Urinary bladder (tissue), 4 donors: ENCODE measurements around the gene DNASE1L2. TPM values are rescaled to one million over a fixed set of nuclear protein-coding genes. Genes with fewer than 3 reads are reported as not detected.
"Not testable (repeated sequence)": the region's sequence is repeated elsewhere in the genome, so short reads cannot be mapped to it uniquely, and the experiment has no call there.

Experiments used
- DNase-seq: peaks from one replicate; pipeline ENCODE4 v3.0.0-alpha.2; 2015; ENCODE audit errors: extremely low spot score
- H3K27ac ChIP-seq: one replicate; pipeline ENCODE4 v1.5.1; 2013; ENCODE audit warnings: low read depth, mild to moderate bottlenecking, moderate library complexity
- H3K36me3 ChIP-seq: one replicate; pipeline ENCODE4 v1.6.1; 2013; ENCODE audit warnings: mild to moderate bottlenecking, moderate library complexity; ENCODE audit not compliant: insufficient read depth
- H3K4me1 ChIP-seq: one replicate; pipeline ENCODE4 v1.6.1; 2013; ENCODE audit warnings: mild to moderate bottlenecking, moderate library complexity; ENCODE audit not compliant: insufficient read depth
- H3K4me3 ChIP-seq: one replicate; pipeline ENCODE4 v1.5.1; 2013; ENCODE audit warnings: low read depth, low read length
- WGBS: extraction: QIAGEN DNeasy Blood & Tissue Kit; methylation state at CpG from one replicate; pipeline ENCODE4 v1.1.7; 2013; 5-methylcytosine and 5-hydroxymethylcytosine counted together
- polyA plus RNA-seq: library from polyadenylated mRNA; stranded (reverse); fragments of 200-250 nt; gene quantifications from one replicate; pipeline ENCODE4 v1.2.3, GENCODE V29; 2013
- total RNA-seq: library from RNA; depleted of rRNA; stranded (reverse); fragments of >200 nt; gene quantifications from one replicate; pipeline ENCODE4 v1.2.3, GENCODE V29; 2014
- donor health status: healthy with polysubstance abuse.
- donor health status: healthy.

The DNASE1L2 gene
- total and polyA plus RNA-seq, 2 donors, result 0.74 to 0.77 TPM

DNA sequence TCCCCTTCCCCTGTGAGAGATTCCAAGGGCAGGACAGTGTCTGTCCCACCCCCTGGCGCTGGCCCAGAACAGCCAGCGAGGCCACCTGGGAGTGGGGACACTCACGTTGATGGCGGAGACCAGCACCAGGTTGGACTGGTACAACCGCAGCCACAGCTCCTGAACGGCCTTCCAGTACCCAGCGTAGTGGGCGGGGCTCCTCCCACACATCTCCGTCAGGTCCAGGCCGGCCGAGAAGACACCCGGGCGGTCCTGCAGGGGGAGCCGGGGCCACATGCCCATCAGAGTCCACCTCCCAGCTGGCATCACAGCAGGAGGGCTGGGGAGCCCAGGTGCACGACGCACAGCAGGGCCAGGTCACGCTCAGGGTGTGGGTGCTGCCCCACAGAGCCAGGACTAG is 8.1 kb downstream of the DNASE1L2 start:
- 77% methylated on average over 17 of the region's 17 CpGs for WGBS
- H3K27ac ChIP-seq, result no peak overlapping the region
- DNase-seq, result no peak
- H3K4me1 ChIP-seq, result no peaks in the 10 kb centered on the region
- no peak overlapping the region for H3K4me3 ChIP-seq
- H3K36me3 ChIP-seq, result no peaks in the 10 kb centered on the region

DNA sequence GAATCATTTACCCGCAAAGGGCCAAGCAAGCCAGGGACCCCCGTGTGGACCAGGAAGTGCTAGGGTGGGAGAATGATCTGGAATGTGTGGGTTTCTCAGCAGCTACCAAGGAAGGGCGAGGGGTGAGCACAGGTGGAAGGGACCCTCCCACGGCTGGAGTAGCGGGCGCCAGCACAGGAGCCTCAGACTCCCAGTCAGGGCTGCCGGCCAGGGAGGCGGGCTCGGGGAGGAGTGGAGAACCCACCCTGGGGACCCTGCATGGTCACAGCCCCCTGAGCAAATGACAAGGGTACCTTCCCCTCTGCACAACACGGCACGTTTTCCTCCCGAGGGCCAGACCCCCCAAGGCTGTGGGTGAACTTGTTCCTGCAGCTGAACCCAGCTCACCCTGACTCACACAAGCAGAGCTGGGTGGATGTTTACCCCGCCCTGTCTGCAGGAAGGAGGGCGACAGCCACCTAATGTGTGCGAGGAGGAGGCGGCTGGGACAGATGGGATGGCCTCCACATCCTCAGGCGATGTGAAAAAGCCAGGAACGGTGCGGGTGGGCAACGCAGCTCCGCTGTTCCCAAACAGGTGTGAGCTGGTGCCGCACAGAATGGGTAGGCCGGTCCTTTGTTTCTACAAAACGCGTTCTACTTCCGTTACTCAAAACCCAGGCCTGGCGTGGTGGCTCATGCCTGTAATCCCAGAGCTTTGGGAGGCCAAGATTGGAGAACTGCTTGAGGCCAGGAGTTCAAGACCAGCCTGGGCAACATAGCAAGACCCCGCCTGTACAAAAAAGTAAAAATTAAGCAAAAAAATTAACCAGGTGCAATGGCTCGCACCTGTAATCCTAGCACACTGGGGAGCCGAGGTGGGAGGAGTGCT is 8.9 kb downstream of the DNASE1L2 start:
- no peak for DNase-seq
- WGBS, result 95% methylated on average over 30 of the region's 30 CpGs
- Histone ChIP-seq H3K4me1 (no peaks in the 10 kb centered on the region), H3K27ac (no peak overlapping the region), H3K36me3 (no peaks in the 10 kb centered on the region), H3K4me3 (no peak overlapping the region)

DNA sequence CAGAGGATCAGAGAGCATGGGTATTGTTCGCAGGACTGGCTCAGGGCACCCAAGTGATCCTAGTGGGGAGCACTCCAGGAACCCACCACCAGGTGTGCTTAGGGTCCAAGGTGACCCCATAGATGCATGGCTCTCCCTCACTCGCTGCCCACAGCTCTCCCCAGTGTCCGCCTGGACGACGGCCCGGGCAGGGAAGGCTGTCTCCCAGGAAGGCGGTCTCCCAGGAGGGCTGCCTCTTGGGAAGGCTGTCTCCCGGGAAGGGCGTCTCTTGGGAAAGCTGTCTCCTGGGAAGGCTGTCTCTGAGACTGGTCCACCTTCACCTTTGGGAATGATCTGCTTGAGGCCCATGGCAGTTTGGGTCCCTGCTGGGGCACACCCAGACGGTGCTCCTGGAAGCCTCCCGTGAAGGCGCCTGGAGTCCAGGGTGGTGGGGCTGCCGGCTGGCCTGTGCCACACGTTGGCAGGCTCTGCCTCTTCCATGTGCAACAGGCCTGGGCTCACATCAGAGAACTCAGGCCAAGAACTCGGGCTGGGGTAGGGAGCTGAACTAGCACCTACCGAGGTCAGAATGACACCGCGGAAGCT is 10.1 kb downstream of the DNASE1L2 start:
- WGBS, result 92% methylated on average over 18 of the region's 18 CpGs
- DNase-seq, result no peak
- no peaks in the 10 kb centered on the region for H3K36me3 ChIP-seq
- H3K27ac ChIP-seq, result no peak overlapping the region
- H3K4me1 ChIP-seq, result peaks cover 3% of the 10 kb centered on the region
- H3K4me3 ChIP-seq, result no peak overlapping the region

DNA sequence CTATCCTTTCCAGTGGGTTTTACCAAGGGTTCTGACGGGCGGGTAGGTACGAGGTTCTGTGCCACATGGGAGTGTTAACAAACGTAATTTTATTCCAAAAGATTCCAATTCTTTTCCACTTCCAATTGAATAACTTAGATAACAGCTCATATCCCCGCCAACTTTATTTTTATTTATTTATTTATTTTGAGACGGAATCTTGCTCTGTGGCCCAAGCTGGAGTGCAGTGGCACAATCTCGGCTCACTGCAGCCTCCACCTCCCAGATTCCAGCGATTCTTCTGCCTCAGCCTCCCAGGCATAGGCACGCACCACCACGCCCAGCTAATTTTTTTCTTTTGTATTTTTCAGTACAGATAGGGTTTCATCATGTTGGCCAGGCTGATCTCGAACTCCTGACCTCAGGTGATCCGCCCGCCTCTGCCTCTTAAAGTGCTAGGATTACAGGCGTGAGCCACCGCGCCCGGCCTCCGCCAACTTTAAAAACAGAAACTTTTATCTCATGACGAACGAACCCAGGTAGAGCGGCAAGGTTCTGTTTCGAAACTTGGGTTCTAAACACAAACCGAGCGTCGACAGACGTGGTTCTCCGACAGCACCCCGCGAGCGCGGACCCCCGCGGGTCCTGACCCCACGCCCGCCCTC is 14.5 kb downstream of the DNASE1L2 start:
- Histone ChIP-seq H3K27ac (peak overlapping the region; percentile 91), H3K4me1 (peaks cover 3% of the 10 kb centered on the region), H3K36me3 (peaks cover 2% of the 10 kb centered on the region), H3K4me3 (peak overlapping the region; percentile 80)
- no peak for DNase-seq
- 5% methylated on average over 35 of the region's 35 CpGs for WGBS

DNA sequence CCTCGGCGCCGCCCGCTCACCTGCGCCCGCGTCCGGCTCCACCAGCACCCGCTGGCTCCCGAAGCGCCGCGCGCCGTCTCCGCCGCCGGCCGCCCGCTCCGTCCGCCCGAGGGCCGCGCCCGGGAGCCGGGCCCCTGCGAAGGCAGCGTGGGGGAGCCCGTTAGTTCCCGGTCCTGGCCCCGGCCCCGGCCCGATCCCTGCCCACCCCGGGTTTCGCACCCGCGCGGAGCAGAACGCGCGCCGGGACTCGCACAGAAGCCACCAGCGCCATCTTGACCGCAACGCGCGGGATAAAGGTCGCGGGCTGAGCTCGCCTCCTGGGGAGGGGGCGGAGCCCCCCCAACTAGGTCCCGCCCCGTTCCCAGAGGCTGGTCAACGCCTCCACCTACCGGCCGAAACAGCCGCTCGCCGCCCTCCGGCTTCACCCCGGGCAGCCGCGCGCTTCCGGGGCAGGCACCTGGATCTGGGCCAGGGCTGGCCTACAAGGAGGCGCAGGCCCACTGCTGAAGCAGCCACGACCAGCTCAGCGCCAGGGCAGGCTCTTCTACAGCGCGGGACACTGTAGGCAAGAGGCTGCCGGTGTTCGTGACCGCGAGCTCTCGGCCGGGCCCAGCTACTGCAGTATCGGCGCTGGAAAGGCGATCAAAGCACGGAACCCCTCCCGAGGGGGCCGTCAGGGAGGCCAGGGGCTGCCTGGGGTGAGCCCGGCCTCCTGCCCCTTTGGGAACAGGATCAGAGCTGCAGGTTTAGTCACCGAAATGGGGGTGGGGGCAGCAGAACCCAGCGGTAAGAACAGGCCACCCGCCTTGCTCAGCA is 15.3 kb downstream of the DNASE1L2 start, which contains the start of gene ECI1:
TSS of gene ECI1 (minus strand) at position 292 of the 816 bp plus-strand sequence. CDS start at position 271, 21 bp downstream.
- peak within 1 kb of the TSS; percentile 80 for H3K4me3 ChIP-seq
- H3K4me1 ChIP-seq, result peaks cover 3% of the 10 kb centered on the region
- WGBS, result 1% methylated on average over 88 of the region's 88 CpGs
- peak within 1 kb of the TSS; percentile 91 for H3K27ac ChIP-seq
- peak; percentile 64 for DNase-seq
- H3K36me3 ChIP-seq, result peaks cover 3% of the 10 kb centered on the region

DNA sequence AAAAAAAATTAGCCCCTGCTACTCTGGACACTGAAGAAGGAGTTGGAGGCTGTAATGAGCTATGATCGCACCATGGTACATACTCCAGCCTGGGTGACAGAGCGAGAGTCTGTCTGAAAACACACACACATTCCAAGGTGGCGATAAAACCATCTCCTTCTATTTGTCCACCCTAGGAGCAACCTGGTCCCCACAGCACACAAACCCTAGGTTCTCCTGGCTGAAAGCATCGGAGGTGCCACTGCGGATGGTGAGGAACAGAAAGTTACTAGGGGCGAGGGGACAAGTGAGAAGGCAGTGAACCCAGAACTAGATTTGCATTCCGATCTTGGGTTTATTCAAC is 16.5 kb downstream of the DNASE1L2 start:
- no peak overlapping the region for H3K27ac ChIP-seq
- 93% methylated on average over 7 of the region's 7 CpGs for WGBS
- peaks cover 3% of the 10 kb centered on the region for H3K4me1 ChIP-seq
- no peak for DNase-seq
- no peak overlapping the region for H3K4me3 ChIP-seq
- peaks cover 7% of the 10 kb centered on the region for H3K36me3 ChIP-seq

DNA sequence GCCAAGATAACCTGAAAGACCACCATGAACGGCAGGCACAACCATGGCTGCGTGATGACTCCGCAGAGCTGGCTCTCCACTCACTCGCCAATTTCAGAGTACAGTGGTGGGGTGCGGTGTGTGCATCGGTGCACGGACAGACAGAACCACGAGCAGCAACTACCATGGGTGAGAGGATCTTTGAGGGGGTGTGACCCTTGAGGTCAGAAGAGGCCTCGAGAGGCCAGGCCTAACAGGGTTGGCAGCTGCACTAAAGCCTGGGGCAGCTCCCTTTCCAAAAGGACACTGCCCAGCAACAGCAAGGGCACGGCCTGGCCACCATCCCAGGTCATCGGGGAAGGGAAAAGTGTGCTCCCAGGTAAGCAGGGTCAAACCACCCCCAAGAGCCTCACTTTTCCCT is 17.0 kb downstream of the DNASE1L2 start:
- peaks cover 7% of the 10 kb centered on the region for H3K36me3 ChIP-seq
- no peak overlapping the region for H3K27ac ChIP-seq
- no peak overlapping the region for H3K4me3 ChIP-seq
- H3K4me1 ChIP-seq, result peaks cover 3% of the 10 kb centered on the region
- no peak for DNase-seq
- 84% methylated on average over 11 of the region's 11 CpGs for WGBS

DNA sequence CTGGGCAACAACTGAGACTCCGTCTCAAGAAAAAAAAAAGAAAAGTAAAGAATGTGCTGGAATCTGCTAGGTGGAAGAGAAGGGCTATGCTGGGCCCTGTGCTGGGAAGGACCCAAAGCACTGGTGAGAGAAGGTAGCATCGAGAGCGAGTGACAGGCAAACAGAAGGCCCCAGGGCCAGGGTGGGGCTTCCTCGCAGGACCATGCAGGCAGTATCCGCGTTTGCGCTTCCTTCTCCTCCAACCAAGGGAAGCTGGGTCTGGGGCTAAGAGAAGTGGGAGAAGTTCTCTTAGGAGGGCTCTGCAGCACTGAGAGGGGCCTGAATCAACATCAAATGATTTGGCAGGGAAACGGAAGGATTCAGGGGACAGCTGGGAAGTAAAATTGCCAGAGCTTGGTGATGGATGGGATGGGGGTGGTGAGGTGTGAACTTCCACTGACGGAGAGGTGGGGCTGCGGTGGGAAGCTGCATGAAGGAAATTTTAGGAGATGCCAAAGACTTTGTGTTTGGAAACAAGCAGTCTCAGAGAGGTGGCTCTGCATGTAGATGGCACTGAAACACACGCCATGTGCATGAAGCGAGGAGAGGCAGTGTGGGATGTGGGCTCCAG is 20.4 kb downstream of the DNASE1L2 start:
- peaks cover 9% of the 10 kb centered on the region for H3K36me3 ChIP-seq

DNA sequence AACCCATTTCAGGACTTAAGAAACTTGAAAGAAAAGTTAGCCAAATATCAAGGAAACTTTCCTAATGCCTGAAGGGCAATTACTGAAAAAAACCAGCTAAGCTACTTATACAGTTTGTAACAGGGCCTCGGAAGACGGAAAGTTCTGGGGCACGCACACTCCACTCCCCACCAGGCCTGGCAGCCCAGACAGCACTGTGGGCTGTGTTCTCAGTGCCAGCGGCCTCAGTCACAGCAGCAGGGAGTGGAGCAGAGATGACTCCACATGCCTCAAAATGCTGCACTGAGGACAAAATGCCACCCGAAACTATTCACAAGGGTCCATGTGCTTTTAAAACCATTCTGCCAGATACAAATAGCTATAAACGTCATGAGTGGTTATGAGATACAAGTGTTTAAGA is 21.5 kb downstream of the DNASE1L2 start:
- Histone ChIP-seq H3K27ac (no peak overlapping the region), H3K4me1 (no peaks in the 10 kb centered on the region), H3K4me3 (no peak overlapping the region), H3K36me3 (peaks cover 11% of the 10 kb centered on the region)
- no peak for DNase-seq
- 91% methylated on average over 6 of the region's 6 CpGs for WGBS

More for the DNA sequence above, 20.4 kb downstream of the DNASE1L2 start:
- no peak for DNase-seq
- WGBS, result 92% methylated on average over 12 of the region's 12 CpGs
- H3K4me3 ChIP-seq, result no peak overlapping the region
- H3K27ac ChIP-seq, result no peak overlapping the region
- no peaks in the 10 kb centered on the region for H3K4me1 ChIP-seq

DNA sequence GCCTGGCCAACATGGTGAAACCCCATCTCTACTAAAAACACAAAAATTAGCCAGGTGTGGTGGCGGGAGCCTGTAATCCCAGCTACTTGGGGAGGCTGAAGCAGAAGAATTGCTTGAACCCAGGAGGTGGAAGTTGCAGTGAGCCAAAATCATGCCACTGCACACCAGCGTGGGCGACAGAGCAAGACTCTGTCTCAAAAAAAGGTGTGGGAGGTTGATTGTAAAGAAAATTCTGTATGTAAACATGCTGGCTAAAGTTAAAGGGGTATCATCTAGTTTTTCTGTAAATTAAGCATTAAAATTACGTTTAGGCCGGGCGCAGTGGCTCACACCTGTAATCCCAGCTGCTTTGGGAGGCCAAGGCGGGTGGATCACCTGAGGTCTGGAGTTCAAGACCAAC is 22.3 kb downstream of the DNASE1L2 start:
- not testable (repeated sequence) for H3K27ac ChIP-seq, H3K4me1 ChIP-seq, H3K4me3 ChIP-seq, DNase-seq
- 95% methylated on average over 7 of the region's 7 CpGs for WGBS
- peaks cover 13% of the 10 kb centered on the region for H3K36me3 ChIP-seq

DNA sequence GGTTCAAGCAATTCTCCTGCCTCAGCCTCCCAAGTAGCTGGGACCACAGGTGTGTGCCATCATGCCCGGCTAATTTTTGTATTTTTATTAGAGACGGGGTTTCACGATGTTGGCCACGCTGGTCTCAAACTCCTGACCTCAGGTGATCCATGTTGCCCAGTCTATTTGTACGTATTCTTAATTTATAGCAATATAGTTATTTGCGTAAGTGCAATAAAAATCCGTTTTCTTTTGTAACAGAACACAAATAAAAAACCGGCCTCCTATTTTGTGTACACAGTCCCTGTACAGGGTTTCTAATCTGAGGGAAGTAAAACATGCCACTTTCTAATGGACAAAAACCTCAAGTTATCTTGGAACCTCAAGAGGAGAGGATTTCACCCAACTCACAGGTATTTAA is 24.0 kb downstream of the DNASE1L2 start:
- Histone ChIP-seq H3K4me1 (no peaks in the 10 kb centered on the region), H3K4me3 (no peak overlapping the region), H3K36me3 (peaks cover 13% of the 10 kb centered on the region), H3K27ac (no peak overlapping the region)
- WGBS, result 93% methylated on average over 8 of the region's 8 CpGs
- no peak for DNase-seq

DNA sequence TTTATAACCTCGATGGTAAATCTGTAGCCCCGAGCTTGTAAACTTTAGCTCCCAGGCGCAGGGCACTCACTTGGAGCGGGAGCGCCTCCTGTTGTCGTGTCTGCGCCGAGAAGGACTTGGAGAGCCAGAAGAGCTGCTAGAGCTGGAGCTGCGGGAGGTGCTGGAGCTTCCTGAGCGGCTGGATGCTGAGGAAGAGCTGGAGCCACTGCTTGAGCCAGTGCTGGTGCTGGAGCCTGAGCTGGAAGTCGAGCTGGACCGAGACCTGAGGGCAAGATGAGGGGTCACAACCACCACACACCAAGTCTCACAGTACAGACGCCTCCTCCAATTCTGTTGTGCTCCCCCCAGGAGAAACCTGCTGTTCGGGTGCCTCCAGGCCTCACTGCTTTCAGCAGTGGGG is 26.8 kb downstream of the DNASE1L2 start:
- H3K27ac ChIP-seq, H3K36me3 ChIP-seq, H3K4me3 ChIP-seq, H3K4me1 ChIP-seq, DNase-seq: not testable (repeated sequence)
- 84% methylated on average over 14 of the region's 14 CpGs for WGBS

DNA sequence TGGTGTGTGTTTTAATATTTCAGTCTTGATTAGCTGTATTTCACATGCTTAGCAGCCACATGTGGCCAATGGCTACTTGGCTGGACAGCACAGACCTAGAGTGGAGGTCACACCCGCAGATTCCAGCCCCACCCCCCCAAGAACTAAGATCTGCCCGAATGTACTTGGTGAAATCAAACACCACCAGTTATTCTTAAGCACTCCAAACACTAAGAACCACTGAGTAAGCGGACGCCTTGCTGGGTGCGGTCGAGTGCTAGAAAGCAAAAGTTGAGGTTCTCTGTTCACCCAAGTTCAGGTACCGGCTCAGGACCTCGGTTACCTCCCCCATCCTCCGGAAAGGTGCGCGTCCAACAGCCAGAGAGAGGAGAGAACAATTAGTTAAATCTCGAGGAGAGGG is 30.6 kb downstream of the DNASE1L2 start:
- not testable (repeated sequence) for H3K4me3 ChIP-seq, H3K4me1 ChIP-seq, DNase-seq, H3K27ac ChIP-seq, H3K36me3 ChIP-seq
- 5% methylated on average over 10 of the region's 12 CpGs for WGBS
